Activated CD4-positive, alpha-beta T cell treated with anti-CD3 and anti-CD28 coated beads, Interleukin-2, amount 10 ng/mL, durations not matched to agents 7 days and 5 days (primary cell): ENCODE data around the gene TMEM39B. TPM values are rescaled to one million over a fixed set of nuclear protein-coding genes. Genes with fewer than 3 reads are reported as not detected.

Source experiments
- CTCF ChIA-PET: fragments of 350-600 bp; sonication (Branson Sonifier 250); formaldehyde crosslinking; loops from one replicate; lab custom pipeline; 2021; ENCODE audit warnings: antibody characterized with exemption; lab: Charles Lee
- POLR2A ChIA-PET: fragments of 350-600 bp; sonication (Branson Sonifier 250); formaldehyde crosslinking; loops from one replicate; lab custom pipeline; 2021; ENCODE audit warnings: antibody characterized with exemption; lab: Charles Lee
- DNase-seq: peaks from one replicate; pipeline ENCODE4 v3.0.0-alpha.2; 2020
- H3K27ac Mint-ChIP-seq: one replicate; pipeline ENCODE4 v1.8.0; 2021; ENCODE audit warnings: mild to moderate bottlenecking, moderate library complexity, mixed read lengths
- H3K27me3 Mint-ChIP-seq: one replicate; pipeline ENCODE4 v1.8.0; 2021; ENCODE audit warnings: mixed read lengths
- H3K36me3 Mint-ChIP-seq: one replicate; pipeline ENCODE4 v1.8.0; 2021; ENCODE audit warnings: low read depth, mixed read lengths
- H3K4me1 Mint-ChIP-seq: one replicate; pipeline ENCODE4 v1.8.0; 2021; ENCODE audit warnings: mixed read lengths
- H3K4me3 Mint-ChIP-seq: one replicate; pipeline ENCODE4 v1.8.0; 2021; ENCODE audit warnings: mild to moderate bottlenecking, moderate library complexity, mixed read lengths
- H3K9me3 Mint-ChIP-seq: one replicate; pipeline ENCODE4 v1.8.0; 2021; ENCODE audit warnings: mixed read lengths
- total RNA-seq, 2 experiments: library from RNA; stranded (reverse); gene quantifications; one replicate each; pipeline ENCODE4 v1.2.3, GENCODE V29; 2021

TMEM39B gene
- 10 to 100 TPM; 30.4 to 36.3 TPM for total RNA-seq

GRCh38 chr1:32072622-32073298, at the start of gene TMEM39B:
Gene TMEM39B (plus strand): TSS chr1:32072939. CDS start chr1:32073048, 109 bp downstream.
- Mint-ChIP-seq H3K27me3 (peaks cover 3% of the 10 kb centered on the region), H3K9me3 (no peaks in the 10 kb centered on the region), H3K27ac (peak within 1 kb of the TSS; percentile 92), H3K4me1 (peaks cover 47% of the 10 kb centered on the region), H3K36me3 (peaks cover 25% of the 10 kb centered on the region), H3K4me3 (peak within 1 kb of the TSS; percentile 96)
- CTCF ChIA-PET = interaction anchor here (0.6 to 3.2 kb wide), 18 partner anchors 8 to 1109 kb away, joined by 3 to 18 read pairs (median 4); partner anchors contain the start of genes KPNA6 and TRIM62
- peak; percentile 96 for DNase-seq
- POLR2A ChIA-PET = interaction anchor here (0.6 to 1.4 kb wide), 4 partner anchors 27 to 246 kb away, joined by 3 to 5 read pairs (median 3); no protein-coding TSS in a partner anchor

- Mint-ChIP-seq H3K4me1 (peaks cover 39% of the 10 kb centered on the region), H3K4me3 (no peak overlapping the region), H3K27me3 (no peaks in the 10 kb centered on the region), H3K36me3 (peaks cover 21% of the 10 kb centered on the region), H3K27ac (no peak overlapping the region), H3K9me3 (no peaks in the 10 kb centered on the region)
- DNase-seq = no peak
- CTCF ChIA-PET = interaction anchor here (0.8 to 1.6 kb wide), 5 partner anchors 9 to 32 kb away, joined by 3 to 4 read pairs (median 3); no protein-coding TSS in a partner anchor
- POLR2A ChIA-PET = interaction anchor here (1.7 kb wide), 1 partner anchor 10 kb away, joined by 7 read pairs; the partner anchor contains the start of gene KHDRBS1
Observed at GRCh38 chr1:32023351-32023750, 49.4 kb upstream of the TMEM39B start.

GRCh38 chr1:32025515-32025914, 47.2 kb upstream of the TMEM39B start:
- Mint-ChIP-seq H3K9me3 (no peaks in the 10 kb centered on the region), H3K36me3 (peaks cover 25% of the 10 kb centered on the region), H3K27me3 (no peaks in the 10 kb centered on the region), H3K27ac (no peak overlapping the region), H3K4me3 (no peak overlapping the region), H3K4me1 (peaks cover 34% of the 10 kb centered on the region)
- no peak for DNase-seq
- CTCF ChIA-PET = interaction anchor here (1.4 kb wide), 1 partner anchor 11 kb away, joined by 5 read pairs; no protein-coding TSS in a partner anchor
- POLR2A ChIA-PET = no interaction called here

- H3K27ac Mint-ChIP-seq = no peak overlapping the region
- no peak overlapping the region for H3K4me3 Mint-ChIP-seq
- ChIA-PET POLR2A (no interaction called here), CTCF (no interaction called here)
- no peak for DNase-seq
- H3K27me3 Mint-ChIP-seq = no peaks in the 10 kb centered on the region
- H3K9me3 Mint-ChIP-seq = no peaks in the 10 kb centered on the region
- H3K4me1 Mint-ChIP-seq = peaks cover 39% of the 10 kb centered on the region
- H3K36me3 Mint-ChIP-seq = peaks cover 36% of the 10 kb centered on the region
Observed at GRCh38 chr1:32028746-32029145, 44.0 kb upstream of the TMEM39B start.

- H3K4me3 Mint-ChIP-seq = no peak overlapping the region
- no peaks in the 10 kb centered on the region for H3K9me3 Mint-ChIP-seq
- ChIA-PET CTCF (interaction anchor here (0.6 to 1.2 kb wide), 4 partner anchors 16 to 219 kb away, joined by 3 to 6 read pairs (median 4); partner anchors contain the start of gene TMEM39B), POLR2A (no interaction called here)
- peaks cover 49% of the 10 kb centered on the region for H3K4me1 Mint-ChIP-seq
- DNase-seq = no peak
- no peak overlapping the region for H3K27ac Mint-ChIP-seq
- no peaks in the 10 kb centered on the region for H3K27me3 Mint-ChIP-seq
- peaks cover 52% of the 10 kb centered on the region for H3K36me3 Mint-ChIP-seq
Observed at GRCh38 chr1:32031578-32032274, 41.0 kb upstream of the TMEM39B start.

GRCh38 chr1:32032275-32032615, 40.5 kb upstream of the TMEM39B start:
- peaks cover 47% of the 10 kb centered on the region for H3K4me1 Mint-ChIP-seq
- ChIA-PET CTCF (interaction anchor here (0.6 to 1.2 kb wide), 5 partner anchors 11 to 218 kb away, joined by 3 to 6 read pairs (median 5); partner anchors contain the start of gene TMEM39B), POLR2A (no interaction called here)
- H3K36me3 Mint-ChIP-seq = peaks cover 53% of the 10 kb centered on the region
- H3K9me3 Mint-ChIP-seq = no peaks in the 10 kb centered on the region
- no peaks in the 10 kb centered on the region for H3K27me3 Mint-ChIP-seq
- H3K27ac Mint-ChIP-seq = no peak overlapping the region
- DNase-seq = no peak
- H3K4me3 Mint-ChIP-seq = no peak overlapping the region

GRCh38 chr1:32035119-32035518, 37.6 kb upstream of the TMEM39B start:
- no peaks in the 10 kb centered on the region for H3K27me3 Mint-ChIP-seq
- ChIA-PET POLR2A (no interaction called here), CTCF (interaction anchor here (0.6 kb wide), 1 partner anchor 11 kb away, joined by 3 read pairs; no protein-coding TSS in a partner anchor)
- no peak for DNase-seq
- peak overlapping the region; percentile 61 for H3K27ac Mint-ChIP-seq
- H3K9me3 Mint-ChIP-seq = no peaks in the 10 kb centered on the region
- peaks cover 35% of the 10 kb centered on the region for H3K4me1 Mint-ChIP-seq
- H3K4me3 Mint-ChIP-seq = no peak overlapping the region
- H3K36me3 Mint-ChIP-seq = peaks cover 66% of the 10 kb centered on the region

- Mint-ChIP-seq H3K4me1 (peaks cover 2% of the 10 kb centered on the region), H3K27me3 (no peaks in the 10 kb centered on the region), H3K36me3 (peaks cover 59% of the 10 kb centered on the region), H3K27ac (no peak overlapping the region), H3K9me3 (no peaks in the 10 kb centered on the region), H3K4me3 (no peak overlapping the region)
- DNase-seq = no peak
- POLR2A ChIA-PET = no interaction called here
- CTCF ChIA-PET = interaction anchor here (0.6 to 0.7 kb wide), 2 partner anchors 18 to 217 kb away, joined by 3 to 4 read pairs; no protein-coding TSS in a partner anchor
Observed at GRCh38 chr1:32040711-32041110, 32.0 kb upstream of the TMEM39B start.

GRCh38 chr1:32042330-32042729, 30.4 kb upstream of the TMEM39B start:
- Mint-ChIP-seq H3K27ac (no peak overlapping the region), H3K4me1 (no peaks in the 10 kb centered on the region), H3K27me3 (no peaks in the 10 kb centered on the region), H3K36me3 (peaks cover 58% of the 10 kb centered on the region), H3K9me3 (no peaks in the 10 kb centered on the region), H3K4me3 (no peak overlapping the region)
- POLR2A ChIA-PET = no interaction called here
- CTCF ChIA-PET = interaction anchor here (1.9 kb wide), 1 partner anchor 9 kb away, joined by 5 read pairs; no protein-coding TSS in a partner anchor
- DNase-seq = no peak

GRCh38 chr1:32044234-32044633, 28.5 kb upstream of the TMEM39B start:
- Mint-ChIP-seq H3K27ac (no peak overlapping the region), H3K4me3 (no peak overlapping the region), H3K4me1 (no peaks in the 10 kb centered on the region), H3K36me3 (peaks cover 54% of the 10 kb centered on the region), H3K9me3 (no peaks in the 10 kb centered on the region), H3K27me3 (no peaks in the 10 kb centered on the region)
- POLR2A ChIA-PET = interaction anchor here (0.5 kb wide), 1 partner anchor 330 kb away, joined by 3 read pairs; no protein-coding TSS in a partner anchor
- DNase-seq = no peak
- CTCF ChIA-PET = interaction anchor here (0.9 to 2.5 kb wide), 5 partner anchors 10 to 73 kb away, joined by 3 to 15 read pairs (median 5); partner anchors contain the start of gene KPNA6

- H3K4me3 Mint-ChIP-seq = no peak overlapping the region
- H3K9me3 Mint-ChIP-seq = no peaks in the 10 kb centered on the region
- ChIA-PET CTCF (interaction anchor here (0.6 to 0.7 kb wide), 2 partner anchors 9 to 19 kb away, joined by 3 to 5 read pairs; no protein-coding TSS in a partner anchor), POLR2A (no interaction called here)
- no peaks in the 10 kb centered on the region for H3K27me3 Mint-ChIP-seq
- no peaks in the 10 kb centered on the region for H3K4me1 Mint-ChIP-seq
- peaks cover 54% of the 10 kb centered on the region for H3K36me3 Mint-ChIP-seq
- no peak overlapping the region for H3K27ac Mint-ChIP-seq
- DNase-seq = no peak
Observed at GRCh38 chr1:32045772-32046171, 27.0 kb upstream of the TMEM39B start.

GRCh38 chr1:32047701-32048100, 25.0 kb upstream of the TMEM39B start:
- Mint-ChIP-seq H3K27me3 (no peaks in the 10 kb centered on the region), H3K27ac (no peak overlapping the region), H3K4me3 (no peak overlapping the region), H3K9me3 (no peaks in the 10 kb centered on the region), H3K36me3 (peaks cover 49% of the 10 kb centered on the region), H3K4me1 (no peaks in the 10 kb centered on the region)
- ChIA-PET POLR2A (interaction anchor here (0.6 kb wide), 1 partner anchor 573 kb away, joined by 3 read pairs; no protein-coding TSS in a partner anchor), CTCF (no interaction called here)
- no peak for DNase-seq
